PC-3 (cell line): Measurements from ENCODE around the gene CSNK2A2. TPM values are rescaled to one million over a fixed set of nuclear protein-coding genes. Genes with fewer than 3 reads are reported as not detected.

Experiments
- ATAC-seq: fragments of 200-7000 bp; cut with Tn5 transposase; 2 replicates; pipeline ENCODE4 v1.9.1; 2020; ENCODE audit warnings: mild to moderate bottlenecking, moderate library complexity
- BruUV-seq: library from RNA; stranded (reverse); fragments of 400-500 nt; replicated peaks from 2 replicates; lab custom pipeline; 2021; lab: Mats Ljungman, UMichigan
- CTCF ChIA-PET: fragments of 300-600 bp; sonication (Branson Sonifier 250); formaldehyde crosslinking; loops from one replicate; lab custom pipeline; 2022; ENCODE audit warnings: antibody characterized with exemption; lab: Charles Lee
- POLR2A ChIA-PET: fragments of 300-600 bp; sonication (Branson Sonifier 250); formaldehyde crosslinking; loops from one replicate; lab custom pipeline; 2022; ENCODE audit warnings: antibody characterized with exemption; ENCODE audit not compliant: unreplicated experiment; lab: Charles Lee
- DNase-seq: peaks from one replicate; pipeline ENCODE4 v3.0.0-alpha.2; 2015
- H2AFZ ChIP-seq: fragments of 300-600 bp; sonication (generic); 2 replicates; pipeline ENCODE4 v1.6.0; 2016; ENCODE audit warnings: antibody characterized with exemption, low read length
- H3F3A ChIP-seq: fragments of 300-600 bp; sonication (generic); one replicate; pipeline ENCODE4 v1.6.0; 2017; ENCODE audit warnings: antibody characterized with exemption, low read length, control low read depth, mild to moderate bottlenecking; ENCODE audit not compliant: unreplicated experiment
- H3K27ac ChIP-seq: fragments of 300-600 bp; sonication (generic); 2 replicates; pipeline ENCODE4 v1.5.1; 2016; ENCODE audit warnings: mild to moderate bottlenecking, low read length
- H3K27me3 ChIP-seq: fragments of 300-600 bp; sonication (generic); 2 replicates; pipeline ENCODE4 v1.6.1; 2016; ENCODE audit warnings: low read length, mixed read lengths
- H3K36me3 ChIP-seq: fragments of 300-600 bp; sonication (generic); 2 replicates; pipeline ENCODE4 v1.6.1; 2016; ENCODE audit warnings: low read depth, mixed run types, low read length, mixed read lengths
- H3K4me1 ChIP-seq: fragments of 300-600 bp; sonication (generic); 2 replicates; pipeline ENCODE4 v1.5.1; 2016; ENCODE audit warnings: low read length; ENCODE audit not compliant: insufficient read depth
- H3K4me2 ChIP-seq: fragments of 300-600 bp; sonication (generic); 2 replicates; pipeline ENCODE4 v1.6.0; 2016; ENCODE audit warnings: low read length
- H3K4me3 ChIP-seq: fragments of 300-600 bp; sonication (generic); 2 replicates; pipeline ENCODE4 v1.5.1; 2016; ENCODE audit warnings: mild to moderate bottlenecking, low read length, mixed read lengths
- H3K79me2 ChIP-seq: fragments of 300-600 bp; sonication (generic); 2 replicates; pipeline ENCODE4 v1.6.1; 2017; ENCODE audit warnings: low read length, mixed read lengths
- H3K9ac ChIP-seq: fragments of 300-600 bp; sonication (generic); 2 replicates; pipeline ENCODE4 v1.6.0; 2016; ENCODE audit warnings: mild to moderate bottlenecking, low read length
- H3K9me2 ChIP-seq: fragments of 300-600 bp; sonication (generic); replicated peaks from 2 replicates; pipeline ENCODE4 v1.6.1; 2016; ENCODE audit warnings: mixed run types, low read length, mixed read lengths
- H3K9me3 ChIP-seq: fragments of 300-600 bp; sonication (generic); 2 replicates; pipeline ENCODE4 v1.6.1; 2016; ENCODE audit warnings: low read length, mixed read lengths
- H4K20me1 ChIP-seq: fragments of 300-600 bp; sonication (generic); 2 replicates; pipeline ENCODE4 v1.6.1; 2016; ENCODE audit warnings: low read length, mixed read lengths
- CTCF ChIP-seq: fragments of 300-600 bp; sonication (generic); conservative IDR thresholded peaks from 2 replicates; pipeline ENCODE4 v1.5.1; 2017; ENCODE audit warnings: antibody characterized with exemption, low read depth, mild to moderate bottlenecking, low read length
- EZH2 ChIP-seq: fragments of 300-600 bp; sonication (generic); IDR thresholded peaks from one replicate; pipeline ENCODE4 v1.6.1; 2017; ENCODE audit warnings: antibody characterized with exemption, mild to moderate bottlenecking, low read length; ENCODE audit not compliant: unreplicated experiment
- EZH2phosphoT487 ChIP-seq: fragments of 300-600 bp; sonication (generic); IDR thresholded peaks from 2 replicates; pipeline ENCODE4 v1.6.1; 2018; ENCODE audit warnings: mild to moderate bottlenecking, antibody characterized with exemption, low read length, borderline replicate concordance
- intact Hi-C: fragments of 100-400 bp; cut with micrococcal nuclease; formaldehyde crosslinking; loops from 2 replicates; pipeline ENCODE4 v1.9.0; 2023
- total RNA-seq: library from RNA; depleted of rRNA; stranded (reverse); fragments of >200 nt; gene quantifications from 2 replicates; pipeline ENCODE4 v1.2.3, GENCODE V29; 2014

CSNK2A2 gene
- total RNA-seq, 1 experiment from 2014 or later = 14.2 TPM

GRCh38 chr16:58205276-58206036, 7.5 kb upstream of the CSNK2A2 start:
- ChIA-PET CTCF (interaction anchor here (0.6 kb wide), 1 partner anchor 36 kb away, joined by 3 read pairs; no protein-coding TSS in a partner anchor), POLR2A (no interaction called here)
- BruUV-seq = no TSS peak
- DNase-seq (no peak), ATAC-seq (no peak)
- no peak for TF ChIP-seq EZH2phosphoT487
- TF ChIP-seq CTCF = no peak
- TF ChIP-seq EZH2 = no peak
- H2AFZ ChIP-seq = no peak overlapping the region
- no peaks in the 10 kb centered on the region for H3K9me3 ChIP-seq
- no peak overlapping the region for H3K27ac ChIP-seq
- H3K79me2 ChIP-seq = no peaks in the 10 kb centered on the region
- H3K4me1 ChIP-seq = no peaks in the 10 kb centered on the region
- no peak overlapping the region for H3K4me2 ChIP-seq
- no peaks in the 10 kb centered on the region for H3K36me3 ChIP-seq
- H3K9me2 ChIP-seq = no peaks in the 10 kb centered on the region
- no peaks in the 10 kb centered on the region for H3K27me3 ChIP-seq
- H3F3A ChIP-seq = no peaks in the 10 kb centered on the region
- no peak overlapping the region for H3K4me3 ChIP-seq
- intact Hi-C loops = no loop called here
- H4K20me1 ChIP-seq = no peaks in the 10 kb centered on the region
- H3K9ac ChIP-seq = no peak overlapping the region

DNA sequence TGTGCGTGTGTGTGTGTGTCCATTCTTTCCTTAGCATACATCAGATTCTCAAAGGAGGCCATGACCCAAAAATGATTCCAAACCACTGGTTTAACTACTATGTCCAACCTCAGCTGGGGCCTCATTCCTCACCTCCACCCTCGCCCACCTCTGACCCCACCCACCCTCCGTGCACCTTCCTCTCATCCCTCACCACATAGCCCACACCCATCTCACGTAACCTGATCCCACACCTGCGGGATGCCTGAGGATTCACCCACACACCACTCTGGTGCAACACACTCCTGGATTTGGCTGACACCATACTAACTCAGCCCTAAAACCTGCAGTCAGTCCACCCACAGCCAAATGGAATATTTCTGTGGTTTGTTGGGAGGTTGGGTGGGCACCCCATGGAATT, 3.3 kb upstream of the CSNK2A2 start:
- Histone ChIP-seq H3K9me3 (no peaks in the 10 kb centered on the region), H3K9ac (no peak overlapping the region), H3K27me3 (no peaks in the 10 kb centered on the region), H3F3A (no peaks in the 10 kb centered on the region), H3K36me3 (no peaks in the 10 kb centered on the region), H3K9me2 (no peaks in the 10 kb centered on the region), H2AFZ (no peak overlapping the region), H4K20me1 (no peaks in the 10 kb centered on the region), H3K79me2 (peaks cover 13% of the 10 kb centered on the region), H3K4me1 (peaks cover 5% of the 10 kb centered on the region), H3K27ac (no peak overlapping the region), H3K4me2 (no peak overlapping the region), H3K4me3 (no peak overlapping the region)
- intact Hi-C loops = no loop called here
- DNase-seq (no peak), ATAC-seq (no peak)
- POLR2A ChIA-PET = no interaction called here
- BruUV-seq = no TSS peak
- CTCF ChIA-PET = no interaction called here
- TF ChIP-seq EZH2 (no peak), CTCF (no peak), EZH2phosphoT487 (no peak)
